IMR-90 (cell line): ENCODE results near the gene OR56B4. TPM values are rescaled to one million over a fixed set of nuclear protein-coding genes. Genes with fewer than 3 reads are reported as not detected.

Source experiments
- ATAC-seq: fragments of 200-7000 bp; cut with Tn5 transposase; 2 replicates; pipeline ENCODE4 v1.9.1; 2020; ENCODE audit warnings: low read depth, mild to moderate bottlenecking, moderate library complexity
- BruUV-seq: library from RNA; stranded (reverse); fragments of 400-500 nt; replicated peaks from 2 replicates; lab custom pipeline; 2021; lab: Mats Ljungman, UMichigan
- CTCF ChIA-PET: fragments of 300-600 bp; formaldehyde crosslinking; extraction: SDS; loops from one replicate; lab custom pipeline; 2021; ENCODE audit warnings: antibody characterized with exemption; lab: Yijun Ruan, JAX
- POLR2A ChIA-PET: fragments of 300-600 bp; sonication (Branson Sonifier 250); formaldehyde crosslinking; loops from one replicate; lab custom pipeline; 2022; ENCODE audit warnings: antibody characterized with exemption; ENCODE audit not compliant: unreplicated experiment; lab: Charles Lee
- DNase-seq: peaks from one replicate; pipeline ENCODE4 v3.0.0; 2013
- H2AFZ ChIP-seq: replicated peaks from 2 replicates; pipeline ENCODE3; 2013; ENCODE audit warnings: low read length, mild to moderate bottlenecking; ENCODE audit not compliant: poor library complexity
- H2AK5ac ChIP-seq: 2 replicates; pipeline ENCODE4 v1.6.1; 2013; ENCODE audit warnings: low read depth, low read length, inconsistent platforms
- H2AK9ac ChIP-seq: replicated peaks from 2 replicates; pipeline ENCODE3; 2013; ENCODE audit warnings: mild to moderate bottlenecking, low read depth, low read length, moderate library complexity; ENCODE audit not compliant: poor library complexity
- H2BK120ac ChIP-seq: 2 replicates; pipeline ENCODE4 v1.6.1; 2013; ENCODE audit warnings: low read depth, low read length, inconsistent platforms
- H2BK15ac ChIP-seq: 3 replicates; pipeline ENCODE4 v1.6.1; 2013; ENCODE audit warnings: low read depth, low read length, inconsistent platforms
- H2BK20ac ChIP-seq: 2 replicates; pipeline ENCODE4 v1.6.1; 2013; ENCODE audit warnings: low read depth, mild to moderate bottlenecking, inconsistent platforms, low read length, moderate library complexity
- H2BK5ac ChIP-seq: 2 replicates; pipeline ENCODE4 v1.6.1; 2013; ENCODE audit warnings: mild to moderate bottlenecking, low read depth, low read length, inconsistent platforms; ENCODE audit not compliant: poor library complexity, severe bottlenecking
- H3K14ac ChIP-seq: replicated peaks from 2 replicates; pipeline ENCODE4 v1.6.1; 2013; ENCODE audit warnings: low read depth, low read length, inconsistent platforms
- H3K18ac ChIP-seq: 2 replicates; pipeline ENCODE4 v1.6.1; 2013; ENCODE audit warnings: low read depth, low read length, control low read depth
- H3K23ac ChIP-seq: 2 replicates; pipeline ENCODE4 v1.6.1; 2013; ENCODE audit warnings: low read depth, low read length, inconsistent platforms
- H3K27ac ChIP-seq: 2 replicates; pipeline ENCODE4 v1.5.1; 2013; ENCODE audit warnings: mild to moderate bottlenecking, control low read depth, low read length; ENCODE audit not compliant: insufficient read depth
- H3K27me3 ChIP-seq: 2 replicates; pipeline ENCODE4 v1.6.1; 2013; ENCODE audit warnings: low read length; ENCODE audit not compliant: control insufficient read depth, insufficient read depth
- H3K36me3 ChIP-seq: 2 replicates; pipeline ENCODE4 v1.6.1; 2013; ENCODE audit warnings: low read length, mixed read lengths; ENCODE audit not compliant: control insufficient read depth, insufficient read depth
- H3K4ac ChIP-seq: 2 replicates; pipeline ENCODE4 v1.6.1; 2013; ENCODE audit warnings: low read depth, low read length, inconsistent platforms
- H3K4me1 ChIP-seq: 2 replicates; pipeline ENCODE4 v1.6.1; 2013; ENCODE audit warnings: low read length, mixed read lengths; ENCODE audit not compliant: control insufficient read depth, insufficient read depth
- H3K4me2 ChIP-seq: 2 replicates; pipeline ENCODE4 v1.6.1; 2013; ENCODE audit warnings: low read depth, mild to moderate bottlenecking, control low read depth, low read length, moderate library complexity
- H3K4me3 ChIP-seq: 2 replicates; pipeline ENCODE4 v1.5.1; 2013; ENCODE audit warnings: low read depth, mild to moderate bottlenecking, control low read depth, low read length, moderate library complexity; ENCODE audit not compliant: insufficient read depth
- H3K56ac ChIP-seq: 2 replicates; pipeline ENCODE4 v1.6.1; 2013; ENCODE audit warnings: low read length, inconsistent platforms; ENCODE audit not compliant: insufficient read depth; ENCODE audit errors: extremely low read depth
- H3K79me1 ChIP-seq, 2 experiments: 2 replicates each; pipeline ENCODE4 v1.6.1; 2013; ENCODE audit warnings: low read length in 2 of 2, inconsistent platforms in 1 of 2, low read depth in 1 of 2
- H3K9ac ChIP-seq: 2 replicates; pipeline ENCODE4 v1.6.1; 2013; ENCODE audit warnings: low read depth, low read length, control low read depth
- H3K9me1 ChIP-seq: 2 replicates; pipeline ENCODE4 v1.6.1; 2013; ENCODE audit warnings: low read length, inconsistent platforms; ENCODE audit not compliant: insufficient read depth
- H3K9me3 ChIP-seq: 2 replicates; pipeline ENCODE4 v1.6.1; 2013; ENCODE audit warnings: low read length; ENCODE audit not compliant: control insufficient read depth, insufficient read depth
- H4K20me1 ChIP-seq: 2 replicates; pipeline ENCODE4 v1.6.1; 2013; ENCODE audit warnings: low read length, inconsistent platforms; ENCODE audit not compliant: insufficient read depth
- H4K5ac ChIP-seq: 2 replicates; pipeline ENCODE4 v1.6.1; 2013; ENCODE audit warnings: mild to moderate bottlenecking, low read depth, low read length, control low read depth
- H4K8ac ChIP-seq, 2 experiments: 2 replicates each; pipeline ENCODE4 v1.6.1; 2013; ENCODE audit warnings: low read depth in 2 of 2, low read length in 2 of 2, control low read depth in 1 of 2, inconsistent platforms in 1 of 2
- H4K91ac ChIP-seq: 2 replicates; pipeline ENCODE4 v1.6.1; 2013; ENCODE audit warnings: low read depth, low read length, inconsistent platforms; ENCODE audit not compliant: insufficient read depth
- BHLHE40 ChIP-seq: fragments of 150-350 bp; IDR thresholded peaks from 2 replicates; pipeline ENCODE4 v1.6.1; 2016; ENCODE audit warnings: mild to moderate bottlenecking, low read depth, low read length
- CEBPB ChIP-seq: IDR thresholded peaks from 2 replicates; pipeline ENCODE4 v1.6.1; 2012; ENCODE audit warnings: low read depth, low read length, improper control_type of control experiment
- CHD1 ChIP-seq: IDR thresholded peaks from 2 replicates; pipeline ENCODE4 v1.6.1; 2012; ENCODE audit warnings: low read depth, low read length, improper control_type of control experiment
- FOS ChIP-seq: fragments of 150-350 bp; IDR thresholded peaks from 2 replicates; pipeline ENCODE4 v1.6.1; 2016; ENCODE audit warnings: low read depth, low read length
- MAFK ChIP-seq: IDR thresholded peaks from 2 replicates; pipeline ENCODE4 v1.6.1; 2012; ENCODE audit warnings: low read depth, low read length, improper control_type of control experiment
- MAZ ChIP-seq: IDR thresholded peaks from 2 replicates; pipeline ENCODE4 v1.6.1; 2012; ENCODE audit warnings: low read depth, mild to moderate bottlenecking, low read length, improper control_type of control experiment, moderate library complexity, borderline replicate concordance
- MXI1 ChIP-seq: IDR thresholded peaks from 2 replicates; pipeline ENCODE4 v1.6.1; 2012; ENCODE audit warnings: low read depth, mild to moderate bottlenecking, low read length, moderate library complexity, borderline replicate concordance
- NFE2L2 ChIP-seq: fragments of 150-350 bp; IDR thresholded peaks from 2 replicates; pipeline ENCODE4 v1.6.1; 2016; ENCODE audit warnings: low read depth, mild to moderate bottlenecking, low read length
- POLR2A ChIP-seq: IDR thresholded peaks from 2 replicates; pipeline ENCODE4 v1.6.1; 2012; ENCODE audit warnings: mild to moderate bottlenecking, low read depth, low read length
- RAD21 ChIP-seq: IDR thresholded peaks from 2 replicates; pipeline ENCODE4 v1.6.1; 2012; ENCODE audit warnings: low read length, improper control_type of control experiment
- RCOR1 ChIP-seq: IDR thresholded peaks from 2 replicates; pipeline ENCODE4 v1.6.1; 2012; ENCODE audit warnings: mild to moderate bottlenecking, low read length, improper control_type of control experiment; ENCODE audit not compliant: insufficient replicate concordance
- RFX5 ChIP-seq: IDR thresholded peaks from 2 replicates; pipeline ENCODE4 v1.8.0; 2012; ENCODE audit warnings: low read depth, mild to moderate bottlenecking, low read length, moderate library complexity
- SMC3 ChIP-seq: fragments of 150-350 bp; IDR thresholded peaks from 2 replicates; pipeline ENCODE4 v1.6.1; 2016; ENCODE audit warnings: low read depth, mild to moderate bottlenecking, antibody characterized with exemption, low read length, moderate library complexity
- WGBS, 2 experiments: methylation state at CpG; one replicate each; pipeline versions ENCODE4 v1.1.5 to v1.1.7; 2013; ENCODE audit warnings: missing lambda C conversion rate in 2 of 2; ENCODE audit not compliant: insufficient read length in 1 of 2; ENCODE audit errors: extremely low coverage in 2 of 2; 5-methylcytosine and 5-hydroxymethylcytosine counted together
- dilution Hi-C: fragments of 300-500 bp; cut with HindIII; formaldehyde crosslinking; loops from one replicate; pipeline ENCODE4 v1.14.3; 2018; ENCODE audit warnings: low sequenced_read_pairs; ENCODE audit not compliant: unreplicated experiment
- in situ Hi-C: fragments of 300-500 bp; cut with MboI; formaldehyde crosslinking; loops from 3 replicates; pipeline ENCODE4 v1.14.3; 2019; ENCODE audit warnings: low sequenced_read_pairs, inconsistent platforms, mixed read lengths
- intact Hi-C: fragments of 100-400 bp; cut with micrococcal nuclease; formaldehyde crosslinking; loops from 2 replicates; pipeline ENCODE4 v1.10.0; 2022
- polyA plus RNA-seq, 3 experiments: library from polyadenylated mRNA; depleted of rRNA; stranded (reverse); fragments of >200 nt; gene quantifications; 2 replicates each; pipeline ENCODE4 v1.2.3, GENCODE V29; 2012; ENCODE audit warnings: low replicate concordance in 1 of 3
- total RNA-seq: library from RNA; depleted of rRNA; stranded (reverse); fragments of >200 nt; gene quantifications from 2 replicates; pipeline ENCODE4 v1.2.3, GENCODE V29; 2012
- TF ChIP-seq, protein P1 (sequence below): fragments of 150-350 bp; IDR thresholded peaks from 2 replicates; pipeline ENCODE4 v1.6.1; 2016; ENCODE audit warnings: low read depth, mild to moderate bottlenecking, low read length, moderate library complexity, borderline replicate concordance
- TF ChIP-seq, protein P2 (sequence below): fragments of 150-350 bp; IDR thresholded peaks from 2 replicates; pipeline ENCODE4 v1.6.1; 2017; ENCODE audit warnings: mild to moderate bottlenecking, antibody characterized with exemption, low read length, low read depth
- TF ChIP-seq, protein P3 (sequence below): conservative IDR thresholded peaks from 2 replicates; pipeline ENCODE4 v1.5.1; 2012; ENCODE audit warnings: mild to moderate bottlenecking, low read depth, low read length, improper control_type of control experiment

The OR56B4 gene
- total and polyA plus RNA-seq, 2 of the 4 experiments (the other 2 are of a cell fraction), result not detected

DNA sequence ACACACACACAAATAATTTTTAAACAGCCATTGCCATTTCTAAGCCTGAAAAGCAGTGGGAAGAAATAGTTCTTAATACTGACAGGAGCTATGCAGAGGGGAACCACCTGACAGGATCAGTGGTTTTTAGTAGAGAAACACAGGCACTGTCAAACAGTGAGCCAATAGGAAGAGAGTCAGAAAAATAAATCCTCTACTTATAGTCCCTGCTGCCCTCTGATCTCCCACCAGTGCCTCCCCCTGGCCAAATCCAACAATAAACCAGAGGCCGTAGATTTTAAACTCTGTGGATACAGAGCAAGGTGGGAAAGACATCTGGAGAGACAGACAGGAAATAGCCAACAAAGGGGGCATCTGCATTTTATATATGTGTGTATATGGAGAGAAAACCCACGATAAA is 7.9 kb upstream of the OR56B4 start:
- H3K4ac ChIP-seq, result no peak overlapping the region
- H2BK5ac ChIP-seq, result no peak overlapping the region
- DNase-seq (no peak), ATAC-seq (no peak)
- H3K4me3 ChIP-seq, result no peak overlapping the region
- no peaks in the 10 kb centered on the region for H3K9me1 ChIP-seq
- no peak overlapping the region for H3K56ac ChIP-seq
- dilution Hi-C loops (no loop called here), in situ Hi-C loops (no loop called here), intact Hi-C loops (no loop called here)
- H2BK120ac ChIP-seq, result no peak overlapping the region
- no peaks in the 10 kb centered on the region for H3K79me1 ChIP-seq
- peaks cover 2% of the 10 kb centered on the region; the same call in 1 of the 2 replicates for H3K9me3 ChIP-seq
- TF ChIP-seq MAZ, result no peak
- no peak for TF ChIP-seq MAFK
- no peak for TF ChIP-seq RFX5
- TF ChIP-seq FOS, result no peak
- no peak for TF ChIP-seq POLR2A
- TF ChIP-seq CHD1, result no peak
- TF ChIP-seq CEBPB, result no peak
- no peak for TF ChIP-seq MXI1
- TF ChIP-seq, protein P1, sequence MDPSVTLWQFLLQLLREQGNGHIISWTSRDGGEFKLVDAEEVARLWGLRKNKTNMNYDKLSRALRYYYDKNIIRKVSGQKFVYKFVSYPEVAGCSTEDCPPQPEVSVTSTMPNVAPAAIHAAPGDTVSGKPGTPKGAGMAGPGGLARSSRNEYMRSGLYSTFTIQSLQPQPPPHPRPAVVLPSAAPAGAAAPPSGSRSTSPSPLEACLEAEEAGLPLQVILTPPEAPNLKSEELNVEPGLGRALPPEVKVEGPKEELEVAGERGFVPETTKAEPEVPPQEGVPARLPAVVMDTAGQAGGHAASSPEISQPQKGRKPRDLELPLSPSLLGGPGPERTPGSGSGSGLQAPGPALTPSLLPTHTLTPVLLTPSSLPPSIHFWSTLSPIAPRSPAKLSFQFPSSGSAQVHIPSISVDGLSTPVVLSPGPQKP, result no peak
- no peak for TF ChIP-seq BHLHE40
- TF ChIP-seq RCOR1, result no peak
- no peak for TF ChIP-seq RAD21
- TF ChIP-seq, protein P2, sequence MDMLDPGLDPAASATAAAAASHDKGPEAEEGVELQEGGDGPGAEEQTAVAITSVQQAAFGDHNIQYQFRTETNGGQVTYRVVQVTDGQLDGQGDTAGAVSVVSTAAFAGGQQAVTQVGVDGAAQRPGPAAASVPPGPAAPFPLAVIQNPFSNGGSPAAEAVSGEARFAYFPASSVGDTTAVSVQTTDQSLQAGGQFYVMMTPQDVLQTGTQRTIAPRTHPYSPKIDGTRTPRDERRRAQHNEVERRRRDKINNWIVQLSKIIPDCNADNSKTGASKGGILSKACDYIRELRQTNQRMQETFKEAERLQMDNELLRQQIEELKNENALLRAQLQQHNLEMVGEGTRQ, result no peak
- TF ChIP-seq NFE2L2, result no peak
- TF ChIP-seq, protein P3, sequence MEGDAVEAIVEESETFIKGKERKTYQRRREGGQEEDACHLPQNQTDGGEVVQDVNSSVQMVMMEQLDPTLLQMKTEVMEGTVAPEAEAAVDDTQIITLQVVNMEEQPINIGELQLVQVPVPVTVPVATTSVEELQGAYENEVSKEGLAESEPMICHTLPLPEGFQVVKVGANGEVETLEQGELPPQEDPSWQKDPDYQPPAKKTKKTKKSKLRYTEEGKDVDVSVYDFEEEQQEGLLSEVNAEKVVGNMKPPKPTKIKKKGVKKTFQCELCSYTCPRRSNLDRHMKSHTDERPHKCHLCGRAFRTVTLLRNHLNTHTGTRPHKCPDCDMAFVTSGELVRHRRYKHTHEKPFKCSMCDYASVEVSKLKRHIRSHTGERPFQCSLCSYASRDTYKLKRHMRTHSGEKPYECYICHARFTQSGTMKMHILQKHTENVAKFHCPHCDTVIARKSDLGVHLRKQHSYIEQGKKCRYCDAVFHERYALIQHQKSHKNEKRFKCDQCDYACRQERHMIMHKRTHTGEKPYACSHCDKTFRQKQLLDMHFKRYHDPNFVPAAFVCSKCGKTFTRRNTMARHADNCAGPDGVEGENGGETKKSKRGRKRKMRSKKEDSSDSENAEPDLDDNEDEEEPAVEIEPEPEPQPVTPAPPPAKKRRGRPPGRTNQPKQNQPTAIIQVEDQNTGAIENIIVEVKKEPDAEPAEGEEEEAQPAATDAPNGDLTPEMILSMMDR, result no peak
- no peak for TF ChIP-seq SMC3
- no peaks in the 10 kb centered on the region for H3K4me1 ChIP-seq
- H3K9ac ChIP-seq, result no peak overlapping the region
- no TSS peak for BruUV-seq
- H2BK15ac ChIP-seq, result no peak overlapping the region
- WGBS, 2 experiments, result no CpG with 5 or more reads among the region's 2 CpGs
- no peak overlapping the region for H3K4me2 ChIP-seq
- no peak overlapping the region for H3K27ac ChIP-seq
- H4K20me1 ChIP-seq, result no peaks in the 10 kb centered on the region
- no peak overlapping the region for H3K23ac ChIP-seq
- H2AK5ac ChIP-seq, result no peak overlapping the region
- no peak overlapping the region for H3K18ac ChIP-seq
- H2AK9ac ChIP-seq, result no peak overlapping the region
- H2AFZ ChIP-seq, result no peak overlapping the region
- CTCF ChIA-PET, result no interaction called here
- H4K91ac ChIP-seq, result no peak overlapping the region
- no peak overlapping the region for H4K8ac ChIP-seq
- H3K36me3 ChIP-seq, result no peaks in the 10 kb centered on the region
- no peak overlapping the region for H2BK20ac ChIP-seq
- POLR2A ChIA-PET, result no interaction called here
- no peak overlapping the region for H3K14ac ChIP-seq
- H3K27me3 ChIP-seq, result no peaks in the 10 kb centered on the region
- H4K5ac ChIP-seq, result no peak overlapping the region
